ENCODE data around the gene HDAC7. TPM values are rescaled to one million over a fixed set of nuclear protein-coding genes. Genes with fewer than 3 reads are reported as not detected.
A peak's percentile ranks its signal among the peaks of the same experiment; 100 is the strongest.

The HDAC7 gene
- total RNA-seq, 2 donors from 2014 or later: 163 to 471 TPM

- Mint-ChIP-seq H3K4me3 (no peak overlapping the region), H3K4me1 (no peaks in the 10 kb centered on the region), H3K27ac (peak overlapping the region; percentile 62), H3K36me3 (ENCODE audit: low read depth) (peaks cover 99% of the 10 kb centered on the region), H3K27me3 (no peaks in the 10 kb centered on the region), H3K9me3 (no peaks in the 10 kb centered on the region)
- ATAC-seq (replicated peaks): no peak
These were observed 27.8 kb downstream of the HDAC7 start for GRCh38 chr12:47791874-47792273.

- ATAC-seq (replicated peaks): no peak
- Mint-ChIP-seq H3K36me3 (ENCODE audit: low read depth) (peaks cover 99% of the 10 kb centered on the region), H3K4me3 (no peak overlapping the region), H3K27me3 (no peaks in the 10 kb centered on the region), H3K4me1 (no peaks in the 10 kb centered on the region), H3K27ac (peak overlapping the region; percentile 52), H3K9me3 (no peaks in the 10 kb centered on the region)
These were observed 28.4 kb downstream of the HDAC7 start for GRCh38 chr12:47791351-47791746.

- ATAC-seq (replicated peaks): no peak
- Mint-ChIP-seq H3K4me1 (no peaks in the 10 kb centered on the region), H3K27ac (peak overlapping the region; percentile 52), H3K4me3 (no peak overlapping the region), H3K9me3 (no peaks in the 10 kb centered on the region), H3K27me3 (no peaks in the 10 kb centered on the region), H3K36me3 (ENCODE audit: low read depth) (peaks cover 99% of the 10 kb centered on the region)
These were observed 28.9 kb downstream of the HDAC7 start for GRCh38 chr12:47790676-47791350.

GRCh38 chr12:47789712-47790489, 29.8 kb downstream of the HDAC7 start:
- no peak for ATAC-seq (replicated peaks)
- Mint-ChIP-seq H3K36me3 (ENCODE audit: low read depth) (peaks cover 99% of the 10 kb centered on the region), H3K4me1 (no peaks in the 10 kb centered on the region), H3K27ac (peak overlapping the region; percentile 52), H3K4me3 (no peak overlapping the region), H3K9me3 (no peaks in the 10 kb centered on the region), H3K27me3 (no peaks in the 10 kb centered on the region)

GRCh38 chr12:47789141-47789540, 30.6 kb downstream of the HDAC7 start:
- Mint-ChIP-seq H3K27me3 (no peaks in the 10 kb centered on the region), H3K4me3 (no peak overlapping the region), H3K36me3 (ENCODE audit: low read depth) (peaks cover 99% of the 10 kb centered on the region), H3K9me3 (no peaks in the 10 kb centered on the region), H3K27ac (peak overlapping the region; percentile 90), H3K4me1 (no peaks in the 10 kb centered on the region)
- ATAC-seq (replicated peaks): no peak

GRCh38 chr12:47787596-47788319, 31.9 kb downstream of the HDAC7 start:
- H3K4me1 Mint-ChIP-seq: peaks cover 1% of the 10 kb centered on the region
- H3K27ac Mint-ChIP-seq: peak overlapping the region; percentile 90
- H3K4me3 Mint-ChIP-seq: peak overlapping the region; percentile 26
- no peaks in the 10 kb centered on the region for H3K27me3 Mint-ChIP-seq
- ATAC-seq (replicated peaks): no peak
- H3K9me3 Mint-ChIP-seq: no peaks in the 10 kb centered on the region
- H3K36me3 Mint-ChIP-seq (ENCODE audit: low read depth): peaks cover 97% of the 10 kb centered on the region

GRCh38 chr12:47786662-47787280, 32.9 kb downstream of the HDAC7 start:
- H3K27me3 Mint-ChIP-seq: no peaks in the 10 kb centered on the region
- peaks cover 94% of the 10 kb centered on the region for H3K36me3 Mint-ChIP-seq (ENCODE audit: low read depth)
- H3K4me1 Mint-ChIP-seq: peaks cover 7% of the 10 kb centered on the region
- H3K4me3 Mint-ChIP-seq: peak overlapping the region; percentile 26
- H3K9me3 Mint-ChIP-seq: no peaks in the 10 kb centered on the region
- ATAC-seq (replicated peaks): no peak
- peak overlapping the region; percentile 90 for H3K27ac Mint-ChIP-seq

GRCh38 chr12:47785887-47786661, 33.6 kb downstream of the HDAC7 start:
- peak overlapping the region; percentile 26 for H3K4me3 Mint-ChIP-seq
- peaks cover 93% of the 10 kb centered on the region for H3K36me3 Mint-ChIP-seq (ENCODE audit: low read depth)
- H3K9me3 Mint-ChIP-seq: no peaks in the 10 kb centered on the region
- peak; percentile 56 for ATAC-seq (replicated peaks)
- peak overlapping the region; percentile 90 for H3K27ac Mint-ChIP-seq
- H3K27me3 Mint-ChIP-seq: no peaks in the 10 kb centered on the region
- H3K4me1 Mint-ChIP-seq: peaks cover 8% of the 10 kb centered on the region

GRCh38 chr12:47785036-47785886, 34.4 kb downstream of the HDAC7 start:
- no peaks in the 10 kb centered on the region for H3K27me3 Mint-ChIP-seq
- peak overlapping the region; percentile 90 for H3K27ac Mint-ChIP-seq

GRCh38 chr12:47783821-47784819, 35.6 kb downstream of the HDAC7 start:
- no peak overlapping the region for H3K4me3 Mint-ChIP-seq
- H3K9me3 Mint-ChIP-seq: no peaks in the 10 kb centered on the region
- peaks cover 82% of the 10 kb centered on the region for H3K36me3 Mint-ChIP-seq (ENCODE audit: low read depth)
- H3K27ac Mint-ChIP-seq: peak overlapping the region; percentile 90
- ATAC-seq (replicated peaks): no peak
- no peaks in the 10 kb centered on the region for H3K27me3 Mint-ChIP-seq
- H3K4me1 Mint-ChIP-seq: peaks cover 11% of the 10 kb centered on the region

More at GRCh38 chr12:47785036-47785886, 34.4 kb downstream of the HDAC7 start:
- no peak for ATAC-seq (replicated peaks)
- Mint-ChIP-seq H3K4me3 (no peak overlapping the region), H3K36me3 (ENCODE audit: low read depth) (peaks cover 92% of the 10 kb centered on the region), H3K4me1 (peaks cover 8% of the 10 kb centered on the region), H3K9me3 (no peaks in the 10 kb centered on the region)

- Mint-ChIP-seq H3K4me3 (no peak overlapping the region), H3K36me3 (ENCODE audit: low read depth) (peaks cover 73% of the 10 kb centered on the region), H3K9me3 (no peaks in the 10 kb centered on the region), H3K27ac (peak overlapping the region; percentile 70), H3K27me3 (no peaks in the 10 kb centered on the region), H3K4me1 (peaks cover 13% of the 10 kb centered on the region)
- ATAC-seq (replicated peaks): no peak
These were observed 36.5 kb downstream of the HDAC7 start for GRCh38 chr12:47783024-47783755.

GRCh38 chr12:47782372-47782770, 37.3 kb downstream of the HDAC7 start:
- H3K9me3 Mint-ChIP-seq: no peaks in the 10 kb centered on the region
- peaks cover 64% of the 10 kb centered on the region for H3K36me3 Mint-ChIP-seq (ENCODE audit: low read depth)
- H3K27ac Mint-ChIP-seq: peak overlapping the region; percentile 70
- no peaks in the 10 kb centered on the region for H3K27me3 Mint-ChIP-seq
- ATAC-seq (replicated peaks): peak; percentile 4
- H3K4me3 Mint-ChIP-seq: peak overlapping the region; percentile 5
- H3K4me1 Mint-ChIP-seq: peaks cover 13% of the 10 kb centered on the region
